Stimulated activated CD8-positive, alpha-beta memory T cell treated with anti-CD3 and anti-CD28 coated beads, Interleukin-7, amount 100 ng/mL, for 24 hours (primary cell): ENCODE data around the gene POLDIP2.

Source experiments
- DNase-seq: peaks from one replicate; pipeline ENCODE4 v3.0.0-alpha.2; 2020; ENCODE audit warnings: low read depth

POLDIP2 gene

GRCh38 chr17:28390141-28390540, 32.8 kb upstream of the POLDIP2 start:
- DNase-seq = no peak

- no peak for DNase-seq
These were observed 30.8 kb upstream of the POLDIP2 start for GRCh38 chr17:28388106-28388505.

- no peak for DNase-seq
These were observed 29.1 kb upstream of the POLDIP2 start for GRCh38 chr17:28386391-28386790.

GRCh38 chr17:28385406-28385805, 28.1 kb upstream of the POLDIP2 start:
- no peak for DNase-seq

GRCh38 chr17:28385037-28385400, 27.7 kb upstream of the POLDIP2 start:
- no peak for DNase-seq

GRCh38 chr17:28384281-28385036, 27.1 kb upstream of the POLDIP2 start:
- DNase-seq = no peak

- no peak for DNase-seq
These were observed 24.0 kb upstream of the POLDIP2 start for GRCh38 chr17:28381141-28381825.

- no peak for DNase-seq
These were observed 22.8 kb upstream of the POLDIP2 start for GRCh38 chr17:28379814-28380801.

- DNase-seq = no peak
These were observed 15.6 kb upstream of the POLDIP2 start for GRCh38 chr17:28372945-28373274.

GRCh38 chr17:28372203-28372944, 15.0 kb upstream of the POLDIP2 start:
- DNase-seq = no peak

- peak; percentile 81 for DNase-seq
These were observed 14.2 kb upstream of the POLDIP2 start, which contains the start of gene SARM1 for GRCh38 chr17:28371245-28372202. Gene SARM1, plus strand, starts transcription at chr17:28371694. Its CDS starts 339 bp downstream, at chr17:28372033.

GRCh38 chr17:28370744-28371103, 13.4 kb upstream of the POLDIP2 start:
- no peak for DNase-seq

GRCh38 chr17:28370035-28370743, 12.9 kb upstream of the POLDIP2 start, which contains the start of gene VTN:
Gene VTN, minus strand, starts transcription at chr17:28370307. Its CDS starts 104 bp downstream, at chr17:28370203.
- DNase-seq = no peak

GRCh38 chr17:28369684-28370034, 12.3 kb upstream of the POLDIP2 start:
- no peak for DNase-seq

- DNase-seq = no peak
These were observed 11.8 kb upstream of the POLDIP2 start for GRCh38 chr17:28368915-28369683.

GRCh38 chr17:28368306-28368831, 11.0 kb upstream of the POLDIP2 start:
- no peak for DNase-seq

- DNase-seq = no peak
These were observed 10.4 kb upstream of the POLDIP2 start for GRCh38 chr17:28367641-28368305.

- no peak for DNase-seq
These were observed 9.3 kb upstream of the POLDIP2 start for GRCh38 chr17:28366605-28367004.
